GM06990 (cell line): ENCODE results near the gene ATF6.

Experiments used
- DNase-seq: peaks from one replicate; pipeline ENCODE4 v3.0.0-alpha.2; 2011; ENCODE audit not compliant: insufficient read length; ENCODE audit errors: extremely low read depth
- H3K27me3 ChIP-seq: replicated peaks from 2 replicates; pipeline ENCODE4 v1.6.0; 2011; ENCODE audit warnings: low read length; ENCODE audit not compliant: control insufficient read depth, insufficient read depth
- H3K36me3 ChIP-seq: 2 replicates; pipeline ENCODE4 v1.5.1; 2011; ENCODE audit warnings: low read length; ENCODE audit not compliant: control insufficient read depth, insufficient read depth
- H3K4me3 ChIP-seq: replicated peaks from 2 replicates; pipeline ENCODE4 v1.5.1; 2011; ENCODE audit warnings: low read depth, mild to moderate bottlenecking, control low read depth, low read length
- CTCF ChIP-seq: IDR thresholded peaks from 2 replicates; pipeline ENCODE4 v1.5.1; 2011; ENCODE audit warnings: low read length, control low read depth, mild to moderate bottlenecking, inconsistent platforms; ENCODE audit not compliant: insufficient read depth, poor library complexity, severe bottlenecking

ATF6 gene

GRCh38 chr1:161771161-161771560, 5.0 kb downstream of the ATF6 start:
- DNase-seq, result no peak
- Histone ChIP-seq H3K36me3 (no peaks in the 10 kb centered on the region; the same call in 1 of the 2 replicates), H3K4me3 (no peak overlapping the region), H3K27me3 (no peaks in the 10 kb centered on the region)
- no peak for TF ChIP-seq CTCF

GRCh38 chr1:161771973-161772372, 5.9 kb downstream of the ATF6 start:
- H3K4me3 ChIP-seq, result no peak overlapping the region
- no peaks in the 10 kb centered on the region for H3K27me3 ChIP-seq
- no peak for TF ChIP-seq CTCF
- no peak for DNase-seq
- no peaks in the 10 kb centered on the region; the same call in 1 of the 2 replicates for H3K36me3 ChIP-seq

GRCh38 chr1:161772397-161772796, 6.3 kb downstream of the ATF6 start:
- Histone ChIP-seq H3K27me3 (no peaks in the 10 kb centered on the region), H3K4me3 (no peak overlapping the region), H3K36me3 (no peaks in the 10 kb centered on the region; the same call in 1 of the 2 replicates)
- no peak for DNase-seq
- TF ChIP-seq CTCF, result no peak

GRCh38 chr1:161773791-161774190, 7.7 kb downstream of the ATF6 start:
- H3K36me3 ChIP-seq, result no peaks in the 10 kb centered on the region; the same call in 1 of the 2 replicates
- no peak overlapping the region for H3K4me3 ChIP-seq
- DNase-seq, result no peak

GRCh38 chr1:161777261-161777660, 11.1 kb downstream of the ATF6 start:
- no peaks in the 10 kb centered on the region; the same call in 1 of the 2 replicates for H3K36me3 ChIP-seq
- DNase-seq, result no peak
- no peaks in the 10 kb centered on the region for H3K27me3 ChIP-seq
- no peak overlapping the region for H3K4me3 ChIP-seq
- no peak for TF ChIP-seq CTCF

More at GRCh38 chr1:161773791-161774190, 7.7 kb downstream of the ATF6 start:
- H3K27me3 ChIP-seq, result no peaks in the 10 kb centered on the region
- no peak for TF ChIP-seq CTCF

- Histone ChIP-seq H3K4me3 (no peak overlapping the region), H3K27me3 (no peaks in the 10 kb centered on the region), H3K36me3 (peaks cover 2% of the 10 kb centered on the region)
- DNase-seq, result no peak
- no peak for TF ChIP-seq CTCF
Observed at GRCh38 chr1:161778522-161778921, 12.4 kb downstream of the ATF6 start.
